GM12875 (cell line): ENCODE results near the gene NADSYN1.

Source experiments
- H3K4me3 ChIP-seq: one replicate; pipeline ENCODE4 v1.5.1; 2011; ENCODE audit warnings: low read depth, low read length, control low read depth
- CTCF ChIP-seq: IDR thresholded peaks from 2 replicates; pipeline ENCODE4 v1.5.1; 2011; ENCODE audit warnings: low read depth, mild to moderate bottlenecking, control low read depth, inconsistent platforms, low read length, moderate library complexity, borderline replicate concordance; ENCODE audit not compliant: insufficient read depth

NADSYN1 gene

GRCh38 chr11:71438650-71439049, 14.4 kb upstream of the NADSYN1 start:
- no peak for TF ChIP-seq CTCF
- H3K4me3 ChIP-seq: no peak overlapping the region

- no peak for TF ChIP-seq CTCF
- H3K4me3 ChIP-seq: no peak overlapping the region
Observed at GRCh38 chr11:71440021-71440755, 12.8 kb upstream of the NADSYN1 start.

GRCh38 chr11:71441251-71441650, 11.8 kb upstream of the NADSYN1 start:
- no peak overlapping the region for H3K4me3 ChIP-seq
- TF ChIP-seq CTCF: no peak

- H3K4me3 ChIP-seq: no peak overlapping the region
- no peak for TF ChIP-seq CTCF
Observed at GRCh38 chr11:71442123-71442522, 10.9 kb upstream of the NADSYN1 start.

- no peak for TF ChIP-seq CTCF
Observed at GRCh38 chr11:71442880-71443279, 10.1 kb upstream of the NADSYN1 start.

GRCh38 chr11:71443736-71444445, 9.1 kb upstream of the NADSYN1 start:
- TF ChIP-seq CTCF: no peak

More at GRCh38 chr11:71442880-71443279, 10.1 kb upstream of the NADSYN1 start:
- H3K4me3 ChIP-seq: no peak overlapping the region

GRCh38 chr11:71444811-71445210, 8.2 kb upstream of the NADSYN1 start:
- H3K4me3 ChIP-seq: no peak overlapping the region
- TF ChIP-seq CTCF: no peak

More at GRCh38 chr11:71443736-71444445, 9.1 kb upstream of the NADSYN1 start:
- no peak overlapping the region for H3K4me3 ChIP-seq
